ENCODE data around the gene FAM193A. TPM values are rescaled to one million over a fixed set of nuclear protein-coding genes. Genes with fewer than 3 reads are reported as not detected.

Gene FAM193A
- total RNA-seq (2014; rRNA removed) (13.6 and 21.5 TPM in 2 replicates), Bru-seq, nascent RNA (percentile 75 among the genes with signal in this experiment), BruChase-seq, experiment 1, labeled RNA remaining after a 6-hour chase (percentile 72 among the genes with signal in this experiment), BruChase-seq, experiment 2, labeled RNA remaining after a 2-hour chase (percentile 72 among the genes with signal in this experiment)
- long read RNA-seq, full-length matches to known transcripts: 2 of 23 reads
- long read RNA-seq, partial matches to known transcripts: 11 of 23 reads
- long read RNA-seq, other reads (novel, unspliced or antisense): 10 of 23 reads

- Histone ChIP-seq H3K36me3 (ENCODE audit: low read depth, low read length) (no peaks in the 10 kb centered on the region), H3K9me2 (replicated peaks; ENCODE audit: low read length) (no peaks in the 10 kb centered on the region), H2AFZ (ENCODE audit: low read length) (peak within 1 kb of the TSS; percentile 76), H3K79me2 (ENCODE audit: low read length) (peaks cover 51% of the 10 kb centered on the region), H3K27me3 (ENCODE audit: low read length) (no peaks in the 10 kb centered on the region), H3K9ac (ENCODE audit: low read length) (peak within 1 kb of the TSS; percentile 94), H3K9me3 (ENCODE audit: low read length) (no peaks in the 10 kb centered on the region), H3K4me3 (ENCODE audit: low read length) (peak within 1 kb of the TSS; percentile 82), H3K4me2 (ENCODE audit: low read length) (peak within 1 kb of the TSS; percentile 96), H3K4me1 (ENCODE audit: insufficient read depth, low read length) (peaks cover 7% of the 10 kb centered on the region; the same call in 1 of the 2 replicates), H3K27ac (ENCODE audit: low read length) (peak within 1 kb of the TSS; percentile 70), H3F3A (ENCODE audit: low read length, unreplicated experiment) (no peaks in the 10 kb centered on the region), H4K20me1 (ENCODE audit: low read length) (peaks cover 7% of the 10 kb centered on the region)
- intact Hi-C loops (cut with micrococcal nuclease): loop anchor here (5.0 kb wide), 1 partner anchor 69 kb away; the partner anchor contains the start of gene RNF4
- ATAC-seq: peak; percentile 93
- TF ChIP-seq CTCF (conservative IDR thresholded peaks at IDR 0.05; ENCODE audit: low read depth, low read length) (no peak), EZH2phosphoT487 (IDR thresholded peaks at IDR 0.05; ENCODE audit: borderline replicate concordance, low read length) (no peak), EZH2 (IDR thresholded peaks at IDR 0.05; ENCODE audit: low read length, unreplicated experiment) (no peak)
- POLR2A ChIA-PET (ENCODE audit: unreplicated experiment): interaction anchor here (0.6 kb wide), 3 partner anchors 150 to 530 kb away, joined by 3 to 6 read pairs (median 4); no protein-coding TSS in a partner anchor
- CTCF ChIA-PET: no interaction called here
- DNase-seq: peak; percentile 97
- BruUV-seq (replicated peaks): no TSS peak
These were observed at the start of gene FAM193A for GRCh38 chr4:2536193-2537010. FAM193A (plus strand) TSS chr4:2536647; CDS start chr4:2536916, 269 bp downstream.

GRCh38 chr4:2486981-2487380 is 49.5 kb upstream of the FAM193A start:
- Histone ChIP-seq H3K4me1 (ENCODE audit: insufficient read depth, low read length) (no peaks in the 10 kb centered on the region), H4K20me1 (ENCODE audit: low read length) (peaks cover 57% of the 10 kb centered on the region), H3K9me3 (ENCODE audit: low read length) (no peaks in the 10 kb centered on the region), H3K4me3 (ENCODE audit: low read length) (no peak overlapping the region), H3K27me3 (ENCODE audit: low read length) (no peaks in the 10 kb centered on the region), H3K9me2 (replicated peaks; ENCODE audit: low read length) (no peaks in the 10 kb centered on the region), H3K4me2 (ENCODE audit: low read length) (no peak overlapping the region), H2AFZ (ENCODE audit: low read length) (no peak overlapping the region), H3F3A (ENCODE audit: low read length, unreplicated experiment) (no peaks in the 10 kb centered on the region), H3K36me3 (ENCODE audit: low read depth, low read length) (peaks cover 19% of the 10 kb centered on the region), H3K9ac (ENCODE audit: low read length) (no peak overlapping the region), H3K79me2 (ENCODE audit: low read length) (peaks cover 90% of the 10 kb centered on the region), H3K27ac (ENCODE audit: low read length) (no peak overlapping the region)
- ATAC-seq: no peak
- intact Hi-C loops (cut with micrococcal nuclease): no loop called here
- ChIA-PET POLR2A (ENCODE audit: unreplicated experiment) (no interaction called here), CTCF (no interaction called here)
- no TSS peak for BruUV-seq (replicated peaks)
- DNase-seq: no peak
- TF ChIP-seq EZH2phosphoT487 (IDR thresholded peaks at IDR 0.05; ENCODE audit: borderline replicate concordance, low read length): no peak
- TF ChIP-seq EZH2 (IDR thresholded peaks at IDR 0.05; ENCODE audit: low read length, unreplicated experiment): no peak
- TF ChIP-seq CTCF (conservative IDR thresholded peaks at IDR 0.05; ENCODE audit: low read depth, low read length): no peak
